SK-N-SH (cell line): ENCODE measurements around the gene ENTPD1.

Experiments
- EP300 ChIP-seq, 2 experiments: IDR thresholded peaks; 2 replicates each; pipeline versions ENCODE4 v1.4.0 to v1.6.1; 2012; ENCODE audit warnings: borderline replicate concordance in 1 of 2, low read depth in 1 of 2, low read length in 1 of 2
- EZH2phosphoT487 ChIP-seq: fragments of 200-600 bp; sonication (generic); IDR thresholded peaks from 2 replicates; pipeline ENCODE4 v1.6.1; 2017; ENCODE audit warnings: low read depth, mixed run types, mild to moderate bottlenecking, antibody characterized with exemption, moderate library complexity, borderline replicate concordance
- FOXM1 ChIP-seq: IDR thresholded peaks from 2 replicates; pipeline ENCODE4 v1.4.0; 2012; ENCODE audit warnings: low read depth, mild to moderate bottlenecking
- MXI1 ChIP-seq: IDR thresholded peaks from 2 replicates; pipeline ENCODE4 v1.6.1; 2012; ENCODE audit warnings: mild to moderate bottlenecking, low read depth, low read length, improper control_type of control experiment
- POLR2AphosphoS5 ChIP-seq: IDR thresholded peaks from 2 replicates; pipeline ENCODE4 v1.6.1; 2012; ENCODE audit warnings: low read depth, low read length
- RCOR1 ChIP-seq: fragments of 150-350 bp; IDR thresholded peaks from 2 replicates; pipeline ENCODE4 v1.6.1; 2017; ENCODE audit warnings: antibody characterized with exemption, low read length
- RFX5 ChIP-seq: IDR thresholded peaks from 2 replicates; pipeline ENCODE4 v1.6.1; 2012; ENCODE audit warnings: mild to moderate bottlenecking, improper control_type of control experiment, low read length
- SIN3A ChIP-seq: IDR thresholded peaks from 2 replicates; pipeline ENCODE4 v1.6.1; 2012; ENCODE audit warnings: low read depth, mild to moderate bottlenecking, low read length, moderate library complexity, borderline replicate concordance
- TF ChIP-seq, protein P1 (sequence below): fragments of 200-600 bp; sonication (generic); IDR thresholded peaks from 2 replicates; pipeline ENCODE4 v1.6.1; 2017; ENCODE audit warnings: antibody characterized with exemption, mild to moderate bottlenecking, moderate library complexity
- TF ChIP-seq, protein P2 (sequence below): IDR thresholded peaks from 2 replicates; pipeline ENCODE4 v1.4.0; 2012; ENCODE audit warnings: low read depth
- TF ChIP-seq, protein P3 (sequence below): IDR thresholded peaks from 2 replicates; pipeline ENCODE4 v1.6.1; 2012; ENCODE audit warnings: mild to moderate bottlenecking, low read depth, low read length, moderate library complexity
- TF ChIP-seq, protein P4 (sequence below): fragments of 150-350 bp; IDR thresholded peaks from 2 replicates; pipeline ENCODE4 v1.6.1; 2017; ENCODE audit warnings: antibody characterized with exemption, low read length, low read depth, borderline replicate concordance

DNA sequence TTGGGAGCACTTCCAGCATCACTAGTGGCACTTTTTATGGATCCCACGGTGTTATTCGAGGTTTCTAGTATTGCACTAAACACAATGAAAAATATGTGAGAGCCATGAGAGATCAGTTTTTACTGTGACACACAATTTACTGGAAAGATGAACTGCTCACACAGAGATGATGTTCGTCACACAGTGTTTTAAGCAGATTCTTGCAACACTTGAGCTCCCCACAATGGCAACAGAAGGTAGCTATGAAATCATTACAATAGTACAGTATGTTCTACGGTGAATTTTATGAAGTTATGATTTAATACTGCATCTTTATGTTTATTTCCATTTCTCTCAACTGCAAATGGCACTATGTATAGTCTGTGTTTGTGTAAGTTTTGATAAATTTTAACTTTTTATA is 27.4 kb upstream of the ENTPD1 start:
- TF ChIP-seq RCOR1 (no peak), EP300 (IDR thresholded peaks at IDR 0.05; ENCODE audit: borderline replicate concordance in 1 of 2, low read depth in 1 of 2, low read length in 1 of 2) (no peak), FOXM1 (no peak), RFX5 (no peak), MXI1 (no peak), EZH2phosphoT487 (no peak), POLR2AphosphoS5 (no peak), SIN3A (no peak)
- TF ChIP-seq, protein P1, sequence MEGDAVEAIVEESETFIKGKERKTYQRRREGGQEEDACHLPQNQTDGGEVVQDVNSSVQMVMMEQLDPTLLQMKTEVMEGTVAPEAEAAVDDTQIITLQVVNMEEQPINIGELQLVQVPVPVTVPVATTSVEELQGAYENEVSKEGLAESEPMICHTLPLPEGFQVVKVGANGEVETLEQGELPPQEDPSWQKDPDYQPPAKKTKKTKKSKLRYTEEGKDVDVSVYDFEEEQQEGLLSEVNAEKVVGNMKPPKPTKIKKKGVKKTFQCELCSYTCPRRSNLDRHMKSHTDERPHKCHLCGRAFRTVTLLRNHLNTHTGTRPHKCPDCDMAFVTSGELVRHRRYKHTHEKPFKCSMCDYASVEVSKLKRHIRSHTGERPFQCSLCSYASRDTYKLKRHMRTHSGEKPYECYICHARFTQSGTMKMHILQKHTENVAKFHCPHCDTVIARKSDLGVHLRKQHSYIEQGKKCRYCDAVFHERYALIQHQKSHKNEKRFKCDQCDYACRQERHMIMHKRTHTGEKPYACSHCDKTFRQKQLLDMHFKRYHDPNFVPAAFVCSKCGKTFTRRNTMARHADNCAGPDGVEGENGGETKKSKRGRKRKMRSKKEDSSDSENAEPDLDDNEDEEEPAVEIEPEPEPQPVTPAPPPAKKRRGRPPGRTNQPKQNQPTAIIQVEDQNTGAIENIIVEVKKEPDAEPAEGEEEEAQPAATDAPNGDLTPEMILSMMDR = no peak
- TF ChIP-seq, protein P2, sequence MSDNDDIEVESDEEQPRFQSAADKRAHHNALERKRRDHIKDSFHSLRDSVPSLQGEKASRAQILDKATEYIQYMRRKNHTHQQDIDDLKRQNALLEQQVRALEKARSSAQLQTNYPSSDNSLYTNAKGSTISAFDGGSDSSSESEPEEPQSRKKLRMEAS = no peak
- TF ChIP-seq, protein P3, sequence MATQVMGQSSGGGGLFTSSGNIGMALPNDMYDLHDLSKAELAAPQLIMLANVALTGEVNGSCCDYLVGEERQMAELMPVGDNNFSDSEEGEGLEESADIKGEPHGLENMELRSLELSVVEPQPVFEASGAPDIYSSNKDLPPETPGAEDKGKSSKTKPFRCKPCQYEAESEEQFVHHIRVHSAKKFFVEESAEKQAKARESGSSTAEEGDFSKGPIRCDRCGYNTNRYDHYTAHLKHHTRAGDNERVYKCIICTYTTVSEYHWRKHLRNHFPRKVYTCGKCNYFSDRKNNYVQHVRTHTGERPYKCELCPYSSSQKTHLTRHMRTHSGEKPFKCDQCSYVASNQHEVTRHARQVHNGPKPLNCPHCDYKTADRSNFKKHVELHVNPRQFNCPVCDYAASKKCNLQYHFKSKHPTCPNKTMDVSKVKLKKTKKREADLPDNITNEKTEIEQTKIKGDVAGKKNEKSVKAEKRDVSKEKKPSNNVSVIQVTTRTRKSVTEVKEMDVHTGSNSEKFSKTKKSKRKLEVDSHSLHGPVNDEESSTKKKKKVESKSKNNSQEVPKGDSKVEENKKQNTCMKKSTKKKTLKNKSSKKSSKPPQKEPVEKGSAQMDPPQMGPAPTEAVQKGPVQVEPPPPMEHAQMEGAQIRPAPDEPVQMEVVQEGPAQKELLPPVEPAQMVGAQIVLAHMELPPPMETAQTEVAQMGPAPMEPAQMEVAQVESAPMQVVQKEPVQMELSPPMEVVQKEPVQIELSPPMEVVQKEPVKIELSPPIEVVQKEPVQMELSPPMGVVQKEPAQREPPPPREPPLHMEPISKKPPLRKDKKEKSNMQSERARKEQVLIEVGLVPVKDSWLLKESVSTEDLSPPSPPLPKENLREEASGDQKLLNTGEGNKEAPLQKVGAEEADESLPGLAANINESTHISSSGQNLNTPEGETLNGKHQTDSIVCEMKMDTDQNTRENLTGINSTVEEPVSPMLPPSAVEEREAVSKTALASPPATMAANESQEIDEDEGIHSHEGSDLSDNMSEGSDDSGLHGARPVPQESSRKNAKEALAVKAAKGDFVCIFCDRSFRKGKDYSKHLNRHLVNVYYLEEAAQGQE = no peak
- TF ChIP-seq, protein P4, sequence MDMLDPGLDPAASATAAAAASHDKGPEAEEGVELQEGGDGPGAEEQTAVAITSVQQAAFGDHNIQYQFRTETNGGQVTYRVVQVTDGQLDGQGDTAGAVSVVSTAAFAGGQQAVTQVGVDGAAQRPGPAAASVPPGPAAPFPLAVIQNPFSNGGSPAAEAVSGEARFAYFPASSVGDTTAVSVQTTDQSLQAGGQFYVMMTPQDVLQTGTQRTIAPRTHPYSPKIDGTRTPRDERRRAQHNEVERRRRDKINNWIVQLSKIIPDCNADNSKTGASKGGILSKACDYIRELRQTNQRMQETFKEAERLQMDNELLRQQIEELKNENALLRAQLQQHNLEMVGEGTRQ = no peak
